ENCODE results near the gene MLXIP.
A peak's percentile ranks its signal among the peaks of the same experiment; 100 is the strongest.
"Not testable (repeated sequence)": the region's sequence is repeated elsewhere in the genome, so short reads cannot be mapped to it uniquely, and the experiment has no call there.

The MLXIP gene

GRCh38 chr12:122158700-122159285, 80.2 kb downstream of the MLXIP start:
- DNase-seq: no peak

- DNase-seq: no peak
These were observed 81.3 kb downstream of the MLXIP start for GRCh38 chr12:122159882-122160281.

GRCh38 chr12:122160761-122161160, 82.2 kb downstream of the MLXIP start:
- no peak for DNase-seq

GRCh38 chr12:122161682-122162081, 83.1 kb downstream of the MLXIP start:
- DNase-seq: peak; percentile 53

GRCh38 chr12:122162976-122163375, 84.4 kb downstream of the MLXIP start:
- DNase-seq: no peak

GRCh38 chr12:122166422-122167349, 88.1 kb downstream of the MLXIP start:
- peak; percentile 32 for DNase-seq

- DNase-seq: no peak
These were observed 88.9 kb downstream of the MLXIP start for GRCh38 chr12:122167356-122167925.

GRCh38 chr12:122168492-122168891, 89.9 kb downstream of the MLXIP start:
- no peak for DNase-seq

GRCh38 chr12:122171399-122171798, 92.8 kb downstream of the MLXIP start:
- DNase-seq: no peak

- DNase-seq: no peak
These were observed 93.8 kb downstream of the MLXIP start for GRCh38 chr12:122172262-122172939.

- no peak for DNase-seq
These were observed 95.7 kb downstream of the MLXIP start, which contains the start of gene IL31 for GRCh38 chr12:122174155-122174845. IL31 (minus strand) TSS chr12:122174221; CDS start chr12:122174172, 49 bp downstream.

GRCh38 chr12:122176473-122176872, 97.9 kb downstream of the MLXIP start:
- not testable (repeated sequence) for DNase-seq

- peak; percentile 10 for DNase-seq
These were observed 104.5 kb downstream of the MLXIP start, which contains the start of gene LRRC43 for GRCh38 chr12:122182887-122183587. LRRC43 (plus strand) TSS chr12:122183123; CDS start chr12:122183145, 22 bp downstream.

GRCh38 chr12:122183588-122183940, 105.0 kb downstream of the MLXIP start:
- no peak for DNase-seq

GRCh38 chr12:122184517-122184916, 106.0 kb downstream of the MLXIP start:
- DNase-seq: no peak

GRCh38 chr12:122185079-122185478, 106.5 kb downstream of the MLXIP start:
- DNase-seq: no peak

GRCh38 chr12:122185494-122186082, 107.0 kb downstream of the MLXIP start:
- no peak for DNase-seq

- DNase-seq: no peak
These were observed 108.9 kb downstream of the MLXIP start for GRCh38 chr12:122187466-122187865.

GRCh38 chr12:122189626-122190475, 111.3 kb downstream of the MLXIP start:
- DNase-seq: no peak
